Ishikawa (cell line): ENCODE data around the gene AUTS2.

ENCODE experiments used
- CEBPB ChIP-seq: IDR thresholded peaks from 2 replicates; pipeline ENCODE4 v1.6.1; 2012
- CREB1 ChIP-seq: IDR thresholded peaks from 2 replicates; pipeline ENCODE4 v1.6.1; 2012; ENCODE audit warnings: low read depth
- EGR1 ChIP-seq: IDR thresholded peaks from 2 replicates; pipeline ENCODE4 v1.6.1; 2012
- EP300 ChIP-seq: IDR thresholded peaks from 2 replicates; pipeline ENCODE4 v1.6.1; 2012; ENCODE audit warnings: borderline replicate concordance
- FOXM1 ChIP-seq: IDR thresholded peaks from 2 replicates; pipeline ENCODE4 v1.6.1; 2012; ENCODE audit warnings: low read depth, borderline replicate concordance
- MAX ChIP-seq: IDR thresholded peaks from 2 replicates; pipeline ENCODE4 v1.6.1; 2012
- NFIC ChIP-seq: IDR thresholded peaks from 2 replicates; pipeline ENCODE4 v1.6.1; 2012
- RAD21 ChIP-seq: IDR thresholded peaks from 2 replicates; pipeline ENCODE4 v1.6.1; 2012; ENCODE audit warnings: low read depth
- REST ChIP-seq: IDR thresholded peaks from 2 replicates; pipeline ENCODE4 v1.6.1; 2012; ENCODE audit warnings: low read depth, mild to moderate bottlenecking
- TAF1 ChIP-seq: IDR thresholded peaks from 2 replicates; pipeline ENCODE4 v1.6.1; 2012; ENCODE audit warnings: low read depth, mild to moderate bottlenecking
- TCF12 ChIP-seq: IDR thresholded peaks from 2 replicates; pipeline ENCODE4 v1.6.1; 2012; ENCODE audit warnings: low read depth
- TEAD4 ChIP-seq: IDR thresholded peaks from 2 replicates; pipeline ENCODE4 v1.6.1; 2012
- USF1 ChIP-seq: IDR thresholded peaks from 2 replicates; pipeline ENCODE4 v1.6.1; 2012
- YY1 ChIP-seq: IDR thresholded peaks from 2 replicates; pipeline ENCODE4 v1.6.1; 2012; ENCODE audit warnings: low read depth
- ZBTB7A ChIP-seq: IDR thresholded peaks from 2 replicates; pipeline ENCODE4 v1.6.1; 2012; ENCODE audit warnings: low read depth

The AUTS2 gene

GRCh38 chr7:70183278-70183677, 585.0 kb downstream of the AUTS2 start:
- TF ChIP-seq RAD21 (no peak), CEBPB (no peak), MAX (no peak), CREB1 (no peak), FOXM1 (no peak), TCF12 (no peak), TAF1 (no peak), NFIC (no peak), YY1 (no peak), USF1 (no peak), EGR1 (no peak), REST (no peak), TEAD4 (no peak), ZBTB7A (no peak), EP300 (no peak)

GRCh38 chr7:70188901-70189650, 590.8 kb downstream of the AUTS2 start:
- TF ChIP-seq MAX: no peak
- no peak for TF ChIP-seq TEAD4
- TF ChIP-seq TCF12: no peak
- no peak for TF ChIP-seq FOXM1
- no peak for TF ChIP-seq EGR1
- no peak for TF ChIP-seq USF1
- no peak for TF ChIP-seq TAF1
- TF ChIP-seq RAD21: no peak
- TF ChIP-seq CEBPB: no peak
- no peak for TF ChIP-seq CREB1
- TF ChIP-seq YY1: no peak
- TF ChIP-seq NFIC: no peak
- no peak for TF ChIP-seq EP300

GRCh38 chr7:70189776-70190175, 591.5 kb downstream of the AUTS2 start:
- TF ChIP-seq TAF1 (no peak), NFIC (no peak)

DNA sequence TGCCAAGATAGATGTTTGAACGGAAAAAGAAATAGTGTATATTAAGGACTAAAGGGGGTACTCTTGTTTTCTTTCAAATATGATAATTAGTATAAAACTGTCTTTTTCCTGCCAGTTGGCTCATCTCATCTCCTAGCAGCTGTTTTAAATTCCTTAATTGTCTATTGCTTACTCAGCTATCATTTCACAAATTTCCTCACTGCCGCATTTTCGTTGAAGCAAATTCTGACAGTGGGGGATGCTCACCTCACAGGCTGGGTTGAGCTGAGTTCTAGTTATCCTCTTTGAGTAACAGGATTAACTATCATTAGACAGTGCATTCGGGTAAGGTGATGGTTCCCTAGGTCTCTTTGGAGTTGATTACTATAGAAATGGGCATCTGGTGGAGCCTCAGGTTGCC, 592.0 kb downstream of the AUTS2 start:
- TF ChIP-seq NFIC: no peak
- no peak for TF ChIP-seq CREB1
- TF ChIP-seq TAF1: no peak

DNA sequence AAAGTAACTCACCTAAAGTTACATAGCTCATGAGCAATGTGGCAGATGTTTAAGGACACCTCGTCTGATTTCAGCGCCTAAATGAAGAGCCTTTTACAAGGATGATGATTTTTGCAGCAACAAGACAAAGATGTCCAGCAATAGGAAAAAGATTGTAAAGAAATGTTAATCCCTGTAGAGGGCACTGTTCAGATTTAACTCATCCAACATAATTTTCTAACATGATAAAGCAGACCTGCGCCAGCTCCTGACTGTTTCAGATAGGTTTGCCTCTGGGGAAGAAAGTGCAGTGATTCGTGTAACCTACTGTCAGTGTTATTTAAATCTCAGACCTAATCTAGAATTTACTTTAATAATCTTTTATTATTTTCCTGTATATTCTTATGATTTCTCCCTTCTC, 595.2 kb downstream of the AUTS2 start:
- TF ChIP-seq TAF1 (no peak), EGR1 (no peak), REST (no peak), YY1 (no peak), RAD21 (no peak), ZBTB7A (no peak), TCF12 (no peak), NFIC (no peak), FOXM1 (no peak), USF1 (no peak), CEBPB (no peak), TEAD4 (no peak), MAX (no peak), EP300 (no peak), CREB1 (no peak)
